Neural cell (in vitro differentiated cells): ENCODE measurements around the gene RNGTT. TPM values are rescaled to one million over a fixed set of nuclear protein-coding genes. Genes with fewer than 3 reads are reported as not detected.

ENCODE experiments used
- H2AFZ ChIP-seq: fragments of 200-600, 300-800 bp; sonication (generic), shearing (Covaris generic); 2 replicates; pipeline ENCODE4 v1.6.0; 2014; ENCODE audit warnings: low read depth, mild to moderate bottlenecking, antibody characterized with exemption, low read length, moderate library complexity
- H3F3A ChIP-seq: fragments of 200-600 bp; shearing (Covaris generic); 2 replicates; pipeline ENCODE4 v1.6.1; 2016; ENCODE audit warnings: mild to moderate bottlenecking, moderate library complexity, mixed read lengths, antibody characterized with exemption, low read length; ENCODE audit not compliant: insufficient read depth, poor library complexity, severe bottlenecking
- H3K27ac ChIP-seq: fragments of 200-600, 300-800 bp; sonication (generic), shearing (Covaris generic); 2 replicates; pipeline ENCODE4 v1.5.1; 2014; ENCODE audit warnings: mild to moderate bottlenecking, low read length, moderate library complexity
- H3K27me3 ChIP-seq: fragments of 300-800, 200-600 bp; sonication (generic), shearing (Covaris generic); 2 replicates; pipeline ENCODE4 v1.6.0; 2014; ENCODE audit warnings: mild to moderate bottlenecking, low read depth, low read length, moderate library complexity; ENCODE audit not compliant: insufficient read depth
- H3K36me3 ChIP-seq: fragments of 300-800, 200-600 bp; sonication (generic), shearing (Covaris generic); 2 replicates; pipeline ENCODE4 v1.5.1; 2014; ENCODE audit warnings: mild to moderate bottlenecking, antibody characterized with exemption, low read length, moderate library complexity; ENCODE audit not compliant: insufficient read depth
- H3K4me2 ChIP-seq: fragments of 300-800, 200-600 bp; sonication (generic), shearing (Covaris generic); 2 replicates; pipeline ENCODE4 v1.6.0; 2014; ENCODE audit warnings: mild to moderate bottlenecking, low read length
- H3K4me3 ChIP-seq: fragments of 300-800, 200-600 bp; sonication (generic), shearing (Covaris generic); 2 replicates; pipeline ENCODE4 v1.5.1; 2014; ENCODE audit warnings: mild to moderate bottlenecking, low read length, moderate library complexity
- H3K79me2 ChIP-seq: fragments of 200-600 bp; shearing (Covaris generic); replicated peaks from 2 replicates; pipeline ENCODE4 v1.6.0; 2014; ENCODE audit warnings: mild to moderate bottlenecking, low read length, moderate library complexity; ENCODE audit not compliant: insufficient read depth
- H3K9ac ChIP-seq: fragments of 300-800, 200-600 bp; sonication (generic), shearing (Covaris generic); 2 replicates; pipeline ENCODE4 v1.6.1; 2016; ENCODE audit warnings: mild to moderate bottlenecking, low read length, mixed read lengths
- H3K9me2 ChIP-seq: fragments of 200-600 bp; shearing (Covaris generic); 2 replicates; pipeline ENCODE4 v1.6.1; 2016; ENCODE audit warnings: mild to moderate bottlenecking, low read length, mixed read lengths; ENCODE audit not compliant: insufficient read depth
- H3K9me3 ChIP-seq: fragments of 200-600, 300-800 bp; sonication (generic), shearing (Covaris generic); 2 replicates; pipeline ENCODE4 v1.6.1; 2016; ENCODE audit warnings: mild to moderate bottlenecking, mixed run types, low read length, moderate library complexity, mixed read lengths
- H4K20me1 ChIP-seq: fragments of 200-600 bp; shearing (Covaris generic); 2 replicates; pipeline ENCODE4 v1.6.1; 2016; ENCODE audit warnings: mild to moderate bottlenecking, mixed run types; ENCODE audit not compliant: insufficient read depth
- EP300 ChIP-seq: fragments of 450-650 bp; conservative IDR thresholded peaks from 2 replicates; pipeline ENCODE4 v1.6.1; 2014; ENCODE audit warnings: antibody characterized with exemption, mild to moderate bottlenecking, moderate library complexity; ENCODE audit not compliant: poor library complexity, severe bottlenecking
- EZH2 ChIP-seq: fragments of 200-600, 300-800 bp; shearing (Covaris generic), sonication (generic); IDR thresholded peaks from 2 replicates; pipeline ENCODE4 v1.6.1; 2014; ENCODE audit warnings: antibody characterized with exemption, low read length, borderline replicate concordance, mild to moderate bottlenecking; ENCODE audit not compliant: insufficient read depth, poor library complexity, severe bottlenecking
- MXI1 ChIP-seq: fragments of 450-650 bp; conservative IDR thresholded peaks from 2 replicates; pipeline ENCODE4 v1.6.1; 2014; ENCODE audit warnings: antibody characterized with exemption, mild to moderate bottlenecking; ENCODE audit not compliant: poor library complexity, severe bottlenecking
- POLR2AphosphoS5 ChIP-seq: IDR thresholded peaks from 2 replicates; pipeline ENCODE4 v1.6.1; 2012
- RAD21 ChIP-seq: fragments of 450-650 bp; conservative IDR thresholded peaks from 2 replicates; pipeline ENCODE4 v1.6.1; 2014; ENCODE audit warnings: antibody characterized with exemption, mild to moderate bottlenecking, moderate library complexity
- SMC3 ChIP-seq: fragments of 450-650 bp; conservative IDR thresholded peaks from 2 replicates; pipeline ENCODE4 v1.6.1; 2014; ENCODE audit warnings: antibody characterized with exemption, mild to moderate bottlenecking, moderate library complexity; ENCODE audit not compliant: poor library complexity
- TAF1 ChIP-seq: IDR thresholded peaks from 2 replicates; pipeline ENCODE4 v1.6.1; 2012; ENCODE audit warnings: low read depth
- polyA plus RNA-seq: library from polyadenylated mRNA; depleted of rRNA; stranded (reverse); fragments of >200 nt; gene quantifications from 2 replicates; pipeline ENCODE4 v1.2.3, GENCODE V29; 2014
- TF ChIP-seq, protein P1 (sequence below): fragments of 450-650 bp; IDR thresholded peaks from 2 replicates; pipeline ENCODE4 v1.5.1; 2014; ENCODE audit warnings: antibody characterized with exemption, mild to moderate bottlenecking, moderate library complexity; ENCODE audit not compliant: poor library complexity, severe bottlenecking
- TF ChIP-seq, protein P2 (sequence below): IDR thresholded peaks from 2 replicates; pipeline ENCODE4 v1.6.1; 2012; ENCODE audit warnings: borderline replicate concordance

The RNGTT gene
- polyA plus RNA-seq, 1 donor from 2014 or later: 28.3 TPM

GRCh38 chr6:88588938-88589337 lies 374.5 kb downstream of the RNGTT start:
- TF ChIP-seq, protein P1, sequence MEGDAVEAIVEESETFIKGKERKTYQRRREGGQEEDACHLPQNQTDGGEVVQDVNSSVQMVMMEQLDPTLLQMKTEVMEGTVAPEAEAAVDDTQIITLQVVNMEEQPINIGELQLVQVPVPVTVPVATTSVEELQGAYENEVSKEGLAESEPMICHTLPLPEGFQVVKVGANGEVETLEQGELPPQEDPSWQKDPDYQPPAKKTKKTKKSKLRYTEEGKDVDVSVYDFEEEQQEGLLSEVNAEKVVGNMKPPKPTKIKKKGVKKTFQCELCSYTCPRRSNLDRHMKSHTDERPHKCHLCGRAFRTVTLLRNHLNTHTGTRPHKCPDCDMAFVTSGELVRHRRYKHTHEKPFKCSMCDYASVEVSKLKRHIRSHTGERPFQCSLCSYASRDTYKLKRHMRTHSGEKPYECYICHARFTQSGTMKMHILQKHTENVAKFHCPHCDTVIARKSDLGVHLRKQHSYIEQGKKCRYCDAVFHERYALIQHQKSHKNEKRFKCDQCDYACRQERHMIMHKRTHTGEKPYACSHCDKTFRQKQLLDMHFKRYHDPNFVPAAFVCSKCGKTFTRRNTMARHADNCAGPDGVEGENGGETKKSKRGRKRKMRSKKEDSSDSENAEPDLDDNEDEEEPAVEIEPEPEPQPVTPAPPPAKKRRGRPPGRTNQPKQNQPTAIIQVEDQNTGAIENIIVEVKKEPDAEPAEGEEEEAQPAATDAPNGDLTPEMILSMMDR: no peak
- no peak for TF ChIP-seq EP300
- TF ChIP-seq SMC3: no peak
- TF ChIP-seq POLR2AphosphoS5: no peak
- TF ChIP-seq RAD21: no peak
- no peak for TF ChIP-seq TAF1
- TF ChIP-seq EZH2: no peak
- TF ChIP-seq, protein P2, sequence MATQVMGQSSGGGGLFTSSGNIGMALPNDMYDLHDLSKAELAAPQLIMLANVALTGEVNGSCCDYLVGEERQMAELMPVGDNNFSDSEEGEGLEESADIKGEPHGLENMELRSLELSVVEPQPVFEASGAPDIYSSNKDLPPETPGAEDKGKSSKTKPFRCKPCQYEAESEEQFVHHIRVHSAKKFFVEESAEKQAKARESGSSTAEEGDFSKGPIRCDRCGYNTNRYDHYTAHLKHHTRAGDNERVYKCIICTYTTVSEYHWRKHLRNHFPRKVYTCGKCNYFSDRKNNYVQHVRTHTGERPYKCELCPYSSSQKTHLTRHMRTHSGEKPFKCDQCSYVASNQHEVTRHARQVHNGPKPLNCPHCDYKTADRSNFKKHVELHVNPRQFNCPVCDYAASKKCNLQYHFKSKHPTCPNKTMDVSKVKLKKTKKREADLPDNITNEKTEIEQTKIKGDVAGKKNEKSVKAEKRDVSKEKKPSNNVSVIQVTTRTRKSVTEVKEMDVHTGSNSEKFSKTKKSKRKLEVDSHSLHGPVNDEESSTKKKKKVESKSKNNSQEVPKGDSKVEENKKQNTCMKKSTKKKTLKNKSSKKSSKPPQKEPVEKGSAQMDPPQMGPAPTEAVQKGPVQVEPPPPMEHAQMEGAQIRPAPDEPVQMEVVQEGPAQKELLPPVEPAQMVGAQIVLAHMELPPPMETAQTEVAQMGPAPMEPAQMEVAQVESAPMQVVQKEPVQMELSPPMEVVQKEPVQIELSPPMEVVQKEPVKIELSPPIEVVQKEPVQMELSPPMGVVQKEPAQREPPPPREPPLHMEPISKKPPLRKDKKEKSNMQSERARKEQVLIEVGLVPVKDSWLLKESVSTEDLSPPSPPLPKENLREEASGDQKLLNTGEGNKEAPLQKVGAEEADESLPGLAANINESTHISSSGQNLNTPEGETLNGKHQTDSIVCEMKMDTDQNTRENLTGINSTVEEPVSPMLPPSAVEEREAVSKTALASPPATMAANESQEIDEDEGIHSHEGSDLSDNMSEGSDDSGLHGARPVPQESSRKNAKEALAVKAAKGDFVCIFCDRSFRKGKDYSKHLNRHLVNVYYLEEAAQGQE: no peak
- TF ChIP-seq MXI1: no peak
- H3K27ac ChIP-seq: no peak overlapping the region
- H3K9me3 ChIP-seq: no peaks in the 10 kb centered on the region
- H3K79me2 ChIP-seq: no peaks in the 10 kb centered on the region
- no peak overlapping the region for H3K9ac ChIP-seq
- H3K9me2 ChIP-seq: no peaks in the 10 kb centered on the region
- no peak overlapping the region for H3K4me3 ChIP-seq
- H3K4me2 ChIP-seq: no peak overlapping the region
- H2AFZ ChIP-seq: no peak overlapping the region
- H3K36me3 ChIP-seq: no peaks in the 10 kb centered on the region
- no peaks in the 10 kb centered on the region for H4K20me1 ChIP-seq
- H3F3A ChIP-seq: peaks cover 3% of the 10 kb centered on the region
- H3K27me3 ChIP-seq: no peaks in the 10 kb centered on the region

- H2AFZ ChIP-seq: no peak overlapping the region
- TF ChIP-seq EP300 (no peak), EZH2 (no peak), MXI1 (no peak), SMC3 (no peak), TAF1 (no peak), RAD21 (no peak), POLR2AphosphoS5 (no peak)
- TF ChIP-seq, protein P1: no peak
- TF ChIP-seq, protein P2: no peak
- no peaks in the 10 kb centered on the region for H4K20me1 ChIP-seq
- H3K4me3 ChIP-seq: no peak overlapping the region
- no peak overlapping the region for H3K9ac ChIP-seq
- H3K9me3 ChIP-seq: no peaks in the 10 kb centered on the region
- no peaks in the 10 kb centered on the region for H3K79me2 ChIP-seq
- H3K27me3 ChIP-seq: no peaks in the 10 kb centered on the region
- no peak overlapping the region for H3K27ac ChIP-seq
- H3K4me2 ChIP-seq: no peak overlapping the region
- H3K9me2 ChIP-seq: no peaks in the 10 kb centered on the region
- H3K36me3 ChIP-seq: no peaks in the 10 kb centered on the region
- H3F3A ChIP-seq: peaks cover 3% of the 10 kb centered on the region
Observed at GRCh38 chr6:88587150-88587520, 376.3 kb downstream of the RNGTT start.
